ENCODE measurements around the gene COL27A1. TPM values are rescaled to one million over a fixed set of nuclear protein-coding genes. Genes with fewer than 3 reads are reported as not detected.

COL27A1 gene
- total RNA-seq, result 10 to 100 TPM; 14.2 to 32.9 (median 20.7) TPM

DNA sequence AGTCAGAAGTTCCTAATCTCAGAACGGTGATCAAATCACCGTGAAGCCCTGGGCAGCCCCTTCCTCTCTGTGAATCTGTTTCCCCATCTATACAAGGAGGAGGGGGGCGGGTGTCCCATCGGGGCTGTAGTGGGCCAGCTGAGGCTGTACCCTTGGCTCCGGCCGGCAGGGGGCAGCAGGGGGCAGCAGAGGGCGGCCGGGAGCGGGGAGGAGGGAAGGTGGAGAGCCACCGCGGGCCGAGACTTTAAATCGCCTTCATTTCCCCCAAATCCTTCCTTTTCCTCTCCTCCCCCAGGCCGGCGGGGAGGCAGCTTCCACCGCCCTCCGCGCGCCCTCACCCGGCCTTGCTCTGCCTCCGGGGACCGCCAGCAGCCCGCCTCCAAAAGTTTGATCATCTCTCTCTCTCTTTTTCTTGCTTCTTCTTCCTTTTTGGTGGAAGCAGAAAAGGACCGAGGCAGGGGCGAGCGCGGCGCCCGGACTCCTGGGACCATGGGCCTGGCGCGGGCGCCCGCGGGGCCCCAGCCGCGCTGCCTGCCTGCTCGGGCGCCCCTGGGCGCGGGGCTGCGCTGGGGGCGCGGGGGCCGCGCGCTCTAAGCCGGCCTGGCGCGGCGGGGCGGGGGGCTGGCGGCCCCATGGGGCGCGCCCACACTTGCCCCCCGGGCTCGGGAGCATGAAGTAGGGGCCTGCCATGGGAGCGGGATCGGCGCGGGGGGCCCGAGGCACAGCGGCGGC is at the start of gene COL27A1:
Gene COL27A1 (plus strand): TSS at position 275 of the 732 bp plus-strand sequence. CDS start 414 bp downstream, at position 689.
- 0% methylated on average over 22 of the region's 63 CpGs for WGBS
- Histone ChIP-seq H3K27ac (peak within 1 kb of the TSS; percentile 75), H3K27me3 (peaks cover 21% of the 10 kb centered on the region), H3K9me3 (no peaks in the 10 kb centered on the region), H3K36me3 (no peaks in the 10 kb centered on the region), H3K4me3 (peak within 1 kb of the TSS; percentile 83), H3K4me1 (peaks cover 47% of the 10 kb centered on the region)
- TF ChIP-seq POLR2A (IDR thresholded peaks at IDR 0.05) (no peak), POLR2AphosphoS5 (IDR thresholded peaks at IDR 0.05) (no peak)
- TF ChIP-seq, protein P1, sequence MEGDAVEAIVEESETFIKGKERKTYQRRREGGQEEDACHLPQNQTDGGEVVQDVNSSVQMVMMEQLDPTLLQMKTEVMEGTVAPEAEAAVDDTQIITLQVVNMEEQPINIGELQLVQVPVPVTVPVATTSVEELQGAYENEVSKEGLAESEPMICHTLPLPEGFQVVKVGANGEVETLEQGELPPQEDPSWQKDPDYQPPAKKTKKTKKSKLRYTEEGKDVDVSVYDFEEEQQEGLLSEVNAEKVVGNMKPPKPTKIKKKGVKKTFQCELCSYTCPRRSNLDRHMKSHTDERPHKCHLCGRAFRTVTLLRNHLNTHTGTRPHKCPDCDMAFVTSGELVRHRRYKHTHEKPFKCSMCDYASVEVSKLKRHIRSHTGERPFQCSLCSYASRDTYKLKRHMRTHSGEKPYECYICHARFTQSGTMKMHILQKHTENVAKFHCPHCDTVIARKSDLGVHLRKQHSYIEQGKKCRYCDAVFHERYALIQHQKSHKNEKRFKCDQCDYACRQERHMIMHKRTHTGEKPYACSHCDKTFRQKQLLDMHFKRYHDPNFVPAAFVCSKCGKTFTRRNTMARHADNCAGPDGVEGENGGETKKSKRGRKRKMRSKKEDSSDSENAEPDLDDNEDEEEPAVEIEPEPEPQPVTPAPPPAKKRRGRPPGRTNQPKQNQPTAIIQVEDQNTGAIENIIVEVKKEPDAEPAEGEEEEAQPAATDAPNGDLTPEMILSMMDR (IDR thresholded peaks at IDR 0.05), result peak; percentile 83 to 97
- peak; percentile 88 to 89 for DNase-seq (ENCODE audit: low spot score in 2 of 2)

DNA sequence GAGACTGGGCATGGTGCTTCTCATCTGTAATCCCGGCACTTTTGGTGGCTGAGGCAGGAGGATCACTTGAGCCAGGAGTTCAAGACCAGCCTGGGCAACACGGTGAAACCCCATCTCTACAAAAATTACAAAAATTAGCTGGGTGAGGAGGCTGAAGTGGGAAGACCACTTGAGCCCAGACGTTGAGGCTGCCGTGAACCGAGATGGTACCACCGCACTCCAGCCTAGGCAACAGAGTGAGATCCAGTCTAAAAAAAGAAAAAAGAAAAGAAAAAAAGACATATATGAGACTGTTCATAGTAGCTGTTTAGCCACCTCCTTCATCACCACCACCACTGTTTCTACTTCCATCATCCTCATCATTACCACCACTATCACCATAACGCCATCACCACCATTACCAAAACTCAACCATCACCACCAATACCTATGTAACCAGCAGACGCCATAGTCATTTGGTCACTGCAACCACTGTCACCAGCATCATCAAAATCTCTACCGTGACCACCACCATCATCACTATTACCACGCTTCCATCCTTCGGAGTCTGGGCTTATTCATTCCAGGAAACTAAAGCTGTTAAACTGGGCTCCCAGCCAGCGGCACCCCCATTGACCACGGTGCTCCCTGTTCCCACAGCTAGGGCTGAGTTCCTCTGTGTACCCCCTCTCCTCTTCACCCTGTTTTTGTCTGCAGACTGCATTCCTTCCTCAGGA is 47.9 kb upstream of the COL27A1 start:
- no peak for TF ChIP-seq POLR2A (IDR thresholded peaks at IDR 0.05)
- no peak for TF ChIP-seq EP300 (IDR thresholded peaks at IDR 0.05)
- no peak for TF ChIP-seq POLR2AphosphoS5 (IDR thresholded peaks at IDR 0.05)
- TF ChIP-seq, protein P1 (IDR thresholded peaks at IDR 0.05), result no peak
- no peaks in the 10 kb centered on the region for H3K27me3 ChIP-seq
- peaks cover 5% of the 10 kb centered on the region for H3K4me1 ChIP-seq
- H3K9me3 ChIP-seq, result no peaks in the 10 kb centered on the region
- H3K4me3 ChIP-seq, result no peak overlapping the region
- H3K27ac ChIP-seq, result no peak overlapping the region
- 77% methylated on average over 13 of the region's 13 CpGs for WGBS
- no peak for DNase-seq (ENCODE audit: low spot score in 2 of 2)
- H3K36me3 ChIP-seq, result no peaks in the 10 kb centered on the region

DNA sequence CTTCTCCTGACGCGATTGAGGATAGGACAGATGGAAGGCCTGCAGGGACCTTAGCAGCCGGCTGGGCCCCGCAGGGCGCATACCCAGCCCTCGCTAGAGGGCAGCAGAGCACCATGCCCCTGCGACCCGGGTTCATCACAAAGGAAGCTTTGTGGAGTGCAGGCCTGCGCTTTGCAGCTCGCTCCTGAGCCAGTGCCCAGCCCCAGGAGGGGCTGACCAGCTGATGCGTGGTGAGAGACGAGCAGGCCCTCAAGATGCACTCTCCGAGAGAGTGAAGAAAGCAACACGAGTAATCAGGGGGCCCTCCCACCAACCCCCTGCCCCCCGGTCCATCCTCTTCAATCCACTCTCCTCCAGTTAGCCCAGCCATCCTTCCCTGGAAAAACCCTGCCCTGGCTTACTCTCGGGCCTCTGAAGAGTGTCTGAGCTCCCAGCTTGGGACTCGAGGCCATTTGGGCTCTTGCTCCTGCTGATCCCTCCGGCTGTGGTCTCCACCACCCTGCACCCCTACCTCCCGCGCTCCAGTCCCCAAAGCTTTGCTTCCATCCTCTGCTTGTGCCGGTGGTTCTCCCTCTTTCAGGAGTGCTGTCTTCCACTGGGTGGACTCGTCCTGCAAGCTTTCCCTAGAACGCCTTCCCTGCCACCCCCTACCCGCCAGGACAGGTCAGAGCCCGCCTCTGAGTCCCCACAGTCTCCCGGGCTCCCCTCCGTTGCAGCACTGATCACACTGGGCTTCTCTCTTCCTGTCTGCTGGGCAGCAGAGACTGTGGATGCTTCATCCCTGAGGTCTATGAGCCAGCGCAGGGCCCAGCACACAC is 47.1 kb upstream of the COL27A1 start:
- Histone ChIP-seq H3K4me3 (no peak overlapping the region), H3K36me3 (no peaks in the 10 kb centered on the region), H3K9me3 (no peaks in the 10 kb centered on the region), H3K27me3 (no peaks in the 10 kb centered on the region), H3K4me1 (peaks cover 12% of the 10 kb centered on the region), H3K27ac (no peak overlapping the region)
- 49% methylated on average over 28 of the region's 28 CpGs for WGBS
- no peak for TF ChIP-seq POLR2AphosphoS5 (IDR thresholded peaks at IDR 0.05)
- TF ChIP-seq, protein P1 (IDR thresholded peaks at IDR 0.05), result peak; percentile 81 to 85
- no peak for DNase-seq (ENCODE audit: low spot score in 2 of 2)

DNA sequence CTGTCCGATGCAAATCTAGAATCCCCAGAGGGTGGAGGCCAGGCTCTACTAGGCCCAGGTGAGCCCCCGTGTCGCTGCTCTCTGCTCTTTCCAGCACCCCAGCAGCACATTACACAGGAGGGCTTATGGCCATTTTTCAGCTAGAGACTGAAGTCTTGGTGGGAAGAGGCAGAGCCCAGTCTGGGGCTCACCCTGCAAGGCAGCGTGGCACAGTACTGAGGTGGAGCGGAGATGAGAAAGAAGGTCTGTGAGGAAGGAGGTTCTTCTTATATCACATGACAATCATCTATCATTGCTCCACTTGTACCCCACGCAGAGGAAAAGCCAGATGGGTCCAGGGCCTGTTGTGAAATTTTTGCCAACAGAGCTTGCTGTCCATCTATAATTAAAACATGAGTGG is 46.2 kb upstream of the COL27A1 start:
- Histone ChIP-seq H3K27me3 (no peaks in the 10 kb centered on the region), H3K4me3 (no peak overlapping the region), H3K27ac (no peak overlapping the region), H3K4me1 (peaks cover 17% of the 10 kb centered on the region), H3K9me3 (no peaks in the 10 kb centered on the region), H3K36me3 (no peaks in the 10 kb centered on the region)
- 87% methylated on average over 6 of the region's 6 CpGs for WGBS
- no peak for TF ChIP-seq EP300 (IDR thresholded peaks at IDR 0.05)
- TF ChIP-seq POLR2A (IDR thresholded peaks at IDR 0.05), result no peak
- DNase-seq (ENCODE audit: low spot score in 2 of 2), result no peak

DNA sequence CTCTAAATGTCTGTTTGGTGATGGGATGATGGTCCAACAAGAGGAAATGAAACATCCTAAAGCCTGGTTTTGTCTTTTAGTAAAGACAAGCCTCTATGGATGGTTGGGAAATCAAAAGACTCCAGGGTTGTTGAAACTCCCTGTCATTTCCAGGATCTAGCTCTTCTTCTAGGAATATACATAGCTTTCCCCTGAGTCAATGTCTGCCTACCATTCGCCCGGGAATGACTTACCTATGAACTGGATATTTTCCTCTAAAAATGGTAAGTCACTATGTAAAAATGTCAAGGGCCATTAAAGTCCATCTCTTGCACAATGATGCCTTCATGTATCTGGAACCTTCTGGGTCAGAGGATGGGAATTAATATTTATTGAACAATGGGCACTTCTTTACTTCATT is 45.2 kb upstream of the COL27A1 start:
- Histone ChIP-seq H3K36me3 (no peaks in the 10 kb centered on the region), H3K27me3 (no peaks in the 10 kb centered on the region), H3K4me1 (peaks cover 17% of the 10 kb centered on the region), H3K4me3 (no peak overlapping the region), H3K9me3 (no peaks in the 10 kb centered on the region), H3K27ac (no peak overlapping the region)
- TF ChIP-seq, protein P1 (IDR thresholded peaks at IDR 0.05), result no peak
- no peak for TF ChIP-seq EP300 (IDR thresholded peaks at IDR 0.05)
- TF ChIP-seq POLR2A (IDR thresholded peaks at IDR 0.05), result no peak
- TF ChIP-seq POLR2AphosphoS5 (IDR thresholded peaks at IDR 0.05), result no peak
- no peak for DNase-seq (ENCODE audit: low spot score in 2 of 2)
- WGBS, result 93% methylated on average over 2 of the region's 2 CpGs
